NCI-H774 (cell line): ENCODE results near the gene GRB10.

ENCODE experiments used
- DNase-seq: peaks from one replicate; lab custom pipeline; 2025; lab: John Stamatoyannopoulos, UW

The GRB10 gene

GRCh38 chr7:50632561-50633413 is 149.9 kb downstream of the GRB10 start:
- no peak for DNase-seq

GRCh38 chr7:50631639-50632038 is 151.1 kb downstream of the GRB10 start:
- DNase-seq, result no peak

- DNase-seq, result no peak
These were observed 151.6 kb downstream of the GRB10 start for GRCh38 chr7:50631100-50631499.

GRCh38 chr7:50629238-50629901 is 153.3 kb downstream of the GRB10 start:
- no peak for DNase-seq

- no peak for DNase-seq
These were observed 154.1 kb downstream of the GRB10 start for GRCh38 chr7:50628434-50629084.

GRCh38 chr7:50627824-50628361 is 154.8 kb downstream of the GRB10 start:
- DNase-seq, result no peak

- no peak for DNase-seq
These were observed 156.4 kb downstream of the GRB10 start for GRCh38 chr7:50626286-50626685.

- no peak for DNase-seq
These were observed 157.3 kb downstream of the GRB10 start for GRCh38 chr7:50625360-50625759.

- DNase-seq, result no peak
These were observed 159.9 kb downstream of the GRB10 start for GRCh38 chr7:50622821-50623220.

- no peak for DNase-seq
These were observed 160.7 kb downstream of the GRB10 start for GRCh38 chr7:50621973-50622490.

GRCh38 chr7:50621206-50621605 is 161.5 kb downstream of the GRB10 start:
- DNase-seq, result no peak

GRCh38 chr7:50620433-50620832 is 162.3 kb downstream of the GRB10 start:
- no peak for DNase-seq

- no peak for DNase-seq
These were observed 163.0 kb downstream of the GRB10 start for GRCh38 chr7:50619684-50620083.

- no peak for DNase-seq
These were observed 164.4 kb downstream of the GRB10 start for GRCh38 chr7:50618281-50618680.

GRCh38 chr7:50615519-50616080 is 167.1 kb downstream of the GRB10 start:
- no peak for DNase-seq

GRCh38 chr7:50614721-50615518 is 167.8 kb downstream of the GRB10 start:
- DNase-seq, result no peak

- no peak for DNase-seq
These were observed 169.2 kb downstream of the GRB10 start for GRCh38 chr7:50613473-50613872.

GRCh38 chr7:50612704-50613103 is 170.0 kb downstream of the GRB10 start:
- DNase-seq, result no peak

- DNase-seq, result no peak
These were observed 172.0 kb downstream of the GRB10 start for GRCh38 chr7:50610521-50611277.

GRCh38 chr7:50608196-50608906 is 174.3 kb downstream of the GRB10 start:
- no peak for DNase-seq
